NCI-H128 (cell line): ENCODE data around the gene GRIN2B.

Experiments
- DNase-seq: peaks from one replicate; lab custom pipeline; 2025; ENCODE audit not compliant: unreplicated experiment; lab: John Stamatoyannopoulos, UW

Gene GRIN2B

GRCh38 chr12:13981296-13981962 is at the start of gene GRIN2B:
Gene GRIN2B (minus strand): TSS chr12:13981602. CDS start chr12:13866208, 115,394 bp downstream.
- DNase-seq = no peak

- DNase-seq = no peak
These were observed 45.1 kb upstream of the GRIN2B start for GRCh38 chr12:14026537-14026936.

DNA sequence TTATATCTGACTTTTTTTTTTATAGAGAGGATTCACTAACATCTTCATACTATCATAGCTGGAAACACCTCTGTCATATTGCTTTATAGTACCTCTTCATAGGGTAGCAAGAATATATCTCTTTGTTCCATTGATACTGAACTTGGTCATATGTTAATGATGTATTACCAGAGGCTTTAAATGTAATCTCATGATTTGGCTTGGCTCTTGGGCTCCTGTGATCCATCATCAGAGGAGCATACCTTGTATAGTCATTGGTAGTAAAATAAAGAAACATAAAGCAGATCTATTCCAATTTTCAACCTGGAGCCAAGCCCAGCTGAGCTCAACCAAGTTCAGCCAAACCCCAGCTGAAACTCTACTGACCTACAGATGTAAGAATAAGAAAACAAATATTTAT is 43.2 kb upstream of the GRIN2B start:
- DNase-seq = no peak

GRCh38 chr12:14018080-14018479 is 36.7 kb upstream of the GRIN2B start:
- no peak for DNase-seq

- DNase-seq = no peak
These were observed 29.6 kb upstream of the GRIN2B start for GRCh38 chr12:14010989-14011388.

DNA sequence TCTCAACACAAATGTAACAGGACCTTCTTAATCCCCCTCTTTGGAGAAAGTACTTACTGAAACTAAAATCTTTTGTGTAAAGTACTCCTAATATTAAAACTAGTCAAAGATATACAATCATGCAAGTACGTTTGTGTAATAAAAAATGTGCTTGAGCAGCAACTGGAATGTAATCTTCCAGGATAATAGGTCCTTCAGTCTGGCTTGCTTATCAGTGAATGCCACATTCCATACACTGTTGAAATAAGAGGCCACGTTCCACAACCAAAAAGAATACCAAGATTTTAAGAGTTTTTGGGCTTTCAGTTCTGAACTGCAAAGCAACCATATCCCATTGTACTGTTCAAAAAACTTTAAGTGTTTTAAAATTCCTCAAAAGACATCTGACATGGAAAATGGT is 26.2 kb upstream of the GRIN2B start:
- DNase-seq = no peak

DNA sequence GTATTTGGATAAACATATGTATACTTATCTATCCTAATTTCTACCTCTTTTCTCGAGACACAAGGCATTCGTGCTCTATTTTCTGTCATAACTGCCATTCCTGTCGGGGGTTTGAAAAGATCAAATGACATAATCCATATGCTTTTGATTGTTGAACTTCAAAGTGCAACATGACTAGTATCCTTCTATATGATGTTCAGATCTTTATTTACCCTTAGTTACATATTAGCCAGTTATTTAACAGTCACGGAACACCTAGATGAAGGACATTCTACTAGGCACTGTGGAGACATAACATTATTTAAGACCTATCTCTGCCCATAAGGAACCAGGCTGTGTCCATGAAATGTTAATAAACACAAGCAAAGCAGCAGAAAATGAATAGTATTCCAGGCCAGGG is 11.2 kb upstream of the GRIN2B start:
- DNase-seq = no peak

DNA sequence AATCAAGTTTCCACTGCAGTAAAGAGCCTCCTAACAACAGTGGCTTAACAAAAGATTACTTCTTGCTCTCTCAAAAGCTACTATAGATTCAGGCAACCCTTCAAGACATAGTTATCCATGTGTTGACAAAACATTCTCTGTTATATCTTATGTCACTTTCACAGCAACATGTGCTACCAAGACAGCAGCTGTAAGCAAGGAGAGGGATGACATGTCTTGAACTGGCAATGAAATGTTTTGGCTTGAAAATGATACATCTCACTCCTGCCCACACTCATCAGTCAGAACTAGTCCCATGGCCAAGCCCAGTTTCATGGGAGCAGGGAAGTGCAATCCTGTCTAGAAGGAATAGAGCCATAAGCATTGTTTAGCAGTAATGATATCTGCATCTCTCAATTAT is 10.7 kb upstream of the GRIN2B start:
- no peak for DNase-seq

DNA sequence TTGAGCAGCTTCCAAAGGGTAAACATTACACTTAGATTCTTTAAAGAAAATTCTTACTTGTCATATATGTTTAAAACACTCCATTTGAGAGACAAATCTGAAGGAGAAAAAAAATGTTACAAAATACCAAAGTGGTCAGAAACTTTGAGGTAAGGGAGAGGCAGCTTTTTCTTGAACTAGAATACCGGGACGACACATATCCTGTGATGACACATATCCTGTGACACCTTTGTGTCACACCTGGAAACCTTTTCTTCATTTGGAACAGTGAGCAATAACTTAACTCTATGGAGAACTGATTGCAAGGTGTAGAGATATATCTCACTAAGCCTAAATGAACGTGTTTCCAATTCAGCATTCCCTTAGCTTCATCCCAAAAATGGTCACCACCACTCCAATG is 4.6 kb upstream of the GRIN2B start:
- DNase-seq = no peak

DNA sequence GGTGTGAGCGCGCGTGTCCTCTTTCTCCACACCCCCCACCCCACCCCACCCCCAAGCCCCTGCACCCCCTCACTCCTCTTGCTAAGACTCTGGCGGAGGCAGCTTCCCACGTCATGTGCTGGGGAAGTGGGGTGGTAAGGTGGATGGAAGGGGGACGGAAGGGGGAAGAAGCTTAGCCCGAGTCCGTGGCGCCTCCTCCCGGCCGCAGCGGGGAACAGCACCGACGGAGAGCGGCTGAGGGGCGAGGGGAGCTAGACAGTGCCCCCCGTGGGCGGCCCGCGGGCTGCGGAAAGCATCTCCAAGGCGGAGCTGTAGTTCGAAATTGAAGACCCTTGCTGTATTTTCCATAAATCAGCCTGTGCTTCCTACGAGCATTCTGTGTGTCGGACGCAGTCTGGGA is 588 bp upstream of the GRIN2B start:
- DNase-seq = no peak

DNA sequence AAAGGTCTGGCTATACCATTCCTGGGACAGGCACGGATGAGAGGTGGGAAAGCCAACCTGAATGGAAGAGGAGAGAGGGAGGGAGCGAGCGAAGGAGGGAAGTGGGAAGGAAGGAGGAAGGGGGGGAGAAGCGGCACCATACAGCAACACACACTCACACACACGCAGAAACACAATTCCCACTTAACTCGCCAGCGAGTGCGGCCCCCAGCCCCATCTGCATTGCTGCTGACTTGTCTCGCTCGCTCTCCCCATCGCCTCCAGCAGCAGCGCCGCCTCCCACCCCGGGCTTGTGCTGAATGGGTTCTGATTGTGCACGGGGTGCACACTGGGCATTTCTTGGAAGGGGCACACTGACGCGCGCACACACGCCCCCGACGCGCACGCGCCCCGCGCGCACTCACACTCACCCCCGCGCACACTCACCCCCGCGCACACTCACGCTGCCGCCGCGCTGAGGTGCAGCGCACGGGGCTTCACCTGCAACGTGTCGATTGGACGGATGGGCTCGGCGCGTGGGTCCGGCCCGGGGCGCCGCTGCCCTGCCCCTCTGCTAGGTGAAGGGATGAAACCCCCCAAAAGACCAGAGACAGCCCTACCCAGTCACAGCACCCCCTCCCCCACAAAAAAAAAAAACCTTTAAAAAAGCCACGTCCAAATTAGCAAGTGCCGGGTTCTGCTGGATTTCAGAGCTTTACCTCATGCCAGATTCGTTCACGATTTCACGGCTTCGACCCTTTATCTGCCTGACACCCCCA is 685 bp downstream of the GRIN2B start:
- DNase-seq = no peak

DNA sequence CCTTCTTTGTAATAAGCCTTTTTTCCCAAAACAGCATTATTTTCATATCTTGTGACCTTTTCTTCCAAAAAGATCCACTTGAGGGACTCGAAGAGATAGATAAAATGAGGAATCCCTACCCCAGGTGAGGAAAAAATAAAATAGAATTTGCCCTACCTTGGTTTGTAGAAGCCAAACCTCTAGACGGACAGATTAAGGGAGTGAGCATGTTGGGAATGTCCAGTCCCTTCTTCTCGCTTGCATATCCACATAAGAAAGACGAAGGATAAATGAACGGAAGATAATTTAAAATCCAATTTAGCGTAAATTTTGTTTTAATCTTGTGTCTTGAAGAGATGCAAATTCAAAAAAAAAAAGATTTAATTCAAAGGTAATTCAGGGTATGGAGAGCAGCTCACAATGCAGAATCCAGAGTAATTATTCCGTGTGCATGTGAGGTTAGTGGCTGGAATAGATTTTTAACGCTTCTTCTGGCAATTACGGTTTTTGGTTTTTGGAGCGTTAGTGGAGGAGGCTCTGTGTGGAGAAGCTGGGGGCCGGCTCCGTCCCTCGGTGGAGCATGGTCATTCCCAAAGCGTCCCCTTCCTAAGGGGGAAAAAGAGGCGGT is 1.5 kb downstream of the GRIN2B start:
- DNase-seq = no peak

DNA sequence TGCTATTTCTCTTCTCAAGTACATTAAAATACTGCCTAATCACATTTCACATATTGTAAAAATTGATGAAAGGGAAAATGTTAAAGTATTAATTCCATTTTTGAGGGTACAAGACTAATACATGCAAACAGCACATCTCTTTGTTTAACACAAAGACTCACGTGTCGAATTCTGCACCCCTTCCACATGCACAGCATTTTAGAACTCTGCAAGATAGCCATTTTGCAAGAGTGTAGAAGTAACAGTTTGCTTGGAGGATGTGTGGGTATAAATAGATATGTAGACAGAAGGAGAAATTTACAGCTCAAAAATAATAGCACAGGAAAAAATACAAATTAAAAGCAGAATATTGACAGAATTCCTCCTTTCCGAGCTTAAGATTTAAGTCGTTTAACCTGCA is 2.5 kb downstream of the GRIN2B start:
- no peak for DNase-seq

DNA sequence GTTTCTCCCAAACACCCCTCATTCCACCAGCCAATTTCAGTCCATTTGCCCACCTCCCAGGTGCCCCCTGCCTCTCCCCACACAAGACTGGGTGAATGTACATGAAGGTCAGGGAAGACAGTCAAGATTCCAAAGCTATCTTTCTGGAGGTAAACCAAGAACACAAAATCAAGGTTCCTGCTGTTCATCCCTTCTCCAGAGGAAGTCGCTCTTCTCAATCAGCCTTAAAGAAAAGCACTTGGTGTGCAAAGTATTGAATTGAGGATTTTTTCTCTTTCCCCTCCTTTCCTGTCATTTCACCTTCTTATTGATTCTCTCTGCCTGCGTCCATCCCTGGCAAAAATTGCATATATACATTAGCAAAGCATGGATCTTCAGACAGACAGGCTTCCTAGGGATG is 4.5 kb downstream of the GRIN2B start:
- DNase-seq = no peak

GRCh38 chr12:13976028-13976584 is 5.3 kb downstream of the GRIN2B start:
- DNase-seq = no peak

DNA sequence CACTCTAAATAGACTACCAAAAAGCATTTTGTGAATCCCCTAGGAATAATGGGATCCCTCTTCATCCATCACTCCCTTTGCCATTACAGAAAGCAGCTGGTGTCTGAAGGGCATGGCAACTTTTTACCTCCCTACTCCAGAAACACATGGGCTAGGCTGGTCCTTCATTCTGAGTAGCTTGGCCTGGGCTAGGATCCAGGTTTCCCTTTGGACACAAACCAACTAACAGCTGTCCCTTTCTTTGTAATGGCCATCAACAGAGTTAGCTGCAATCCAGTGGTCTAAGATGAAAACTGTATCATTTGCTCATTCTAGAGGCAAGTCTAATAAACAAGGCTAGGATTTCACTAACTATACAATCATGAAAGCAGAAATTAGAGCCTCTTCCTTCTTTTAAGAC is 7.4 kb downstream of the GRIN2B start:
- no peak for DNase-seq

GRCh38 chr12:13970803-13971202 is 10.6 kb downstream of the GRIN2B start:
- DNase-seq = no peak

- DNase-seq = no peak
These were observed 13.1 kb downstream of the GRIN2B start for GRCh38 chr12:13968281-13968680.

- DNase-seq = no peak
These were observed 16.7 kb downstream of the GRIN2B start for GRCh38 chr12:13964666-13965065.

- DNase-seq = no peak
These were observed 18.7 kb downstream of the GRIN2B start for GRCh38 chr12:13962699-13963098.

DNA sequence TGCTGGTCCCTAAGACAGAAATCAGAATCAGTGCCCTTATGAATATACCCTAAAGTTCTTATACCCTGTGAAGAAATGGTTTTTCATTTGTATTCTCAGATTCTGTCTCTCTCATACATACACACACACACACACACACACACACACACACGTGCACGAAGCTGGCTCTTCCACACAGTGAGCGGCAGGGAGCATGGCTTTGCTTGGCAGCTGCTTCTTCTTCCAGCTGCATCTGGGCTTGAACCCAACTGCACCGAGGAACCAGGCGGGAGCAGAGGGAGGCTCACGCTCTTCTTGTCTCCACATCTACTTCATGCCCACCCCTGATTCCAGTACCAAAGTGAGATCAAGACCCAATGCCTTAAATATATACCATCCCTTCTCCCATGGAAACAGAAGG is 19.4 kb downstream of the GRIN2B start:
- DNase-seq = no peak

DNA sequence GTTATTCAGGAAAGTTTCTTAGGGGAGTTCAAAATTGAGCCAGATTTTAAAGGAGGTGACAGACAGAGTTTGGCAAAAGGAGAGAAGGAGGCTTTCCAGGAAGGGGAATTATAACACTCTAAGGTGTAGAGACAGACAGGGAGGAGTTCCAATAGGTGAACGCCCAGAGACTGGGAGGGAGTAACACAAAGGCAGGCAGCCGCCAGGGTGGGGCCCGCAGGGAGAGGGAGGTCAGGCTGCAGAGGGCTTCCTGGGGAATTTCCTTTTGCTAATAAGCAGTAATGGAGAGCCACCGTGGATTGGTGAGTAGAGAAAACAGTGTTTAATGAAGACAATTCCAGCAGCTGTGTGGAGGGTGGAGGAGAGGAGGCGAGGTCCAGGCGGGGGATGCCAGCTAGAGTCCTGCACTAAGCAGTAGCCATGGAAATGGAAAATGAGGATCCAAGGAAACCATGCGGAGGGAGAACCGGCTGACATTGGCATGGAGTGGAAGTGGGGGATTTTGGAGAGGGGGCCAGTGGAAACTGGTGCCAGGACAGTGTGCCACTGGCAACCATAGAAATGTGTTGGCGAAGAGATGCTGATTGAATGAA is 22.2 kb downstream of the GRIN2B start:
- DNase-seq = no peak
